Activated T-helper 17 cell treated with anti-CD3 and anti-CD28 coated beads, Interleukin-2, amount 50 U/mL, for 72 hours (primary cell): ENCODE measurements around the gene ZNRF3. TPM values are rescaled to one million over a fixed set of nuclear protein-coding genes. Genes with fewer than 3 reads are reported as not detected.
A peak's percentile ranks its signal among the peaks of the same experiment; 100 is the strongest.
"Not testable (repeated sequence)": the region's sequence is repeated elsewhere in the genome, so short reads cannot be mapped to it uniquely, and the experiment has no call there.

Source experiments
- ATAC-seq: fragments of 150-1000 bp; cut with Tn5 transposase; replicated peaks from 2 replicates; pipeline ENCODE4 v1.10.0; 2021; ENCODE audit warnings: mild to moderate bottlenecking, moderate library complexity
- H3K27ac Mint-ChIP-seq: one replicate; pipeline ENCODE4 v1.8.0; 2022; ENCODE audit warnings: mixed read lengths
- H3K27me3 Mint-ChIP-seq: one replicate; pipeline ENCODE4 v1.8.0; 2022; ENCODE audit warnings: mixed read lengths
- H3K36me3 Mint-ChIP-seq: one replicate; pipeline ENCODE4 v1.8.0; 2022; ENCODE audit warnings: low read depth, mild to moderate bottlenecking, mixed read lengths
- H3K4me1 Mint-ChIP-seq: one replicate; pipeline ENCODE4 v1.8.0; 2022; ENCODE audit warnings: mixed read lengths
- H3K4me3 Mint-ChIP-seq: one replicate; pipeline ENCODE4 v1.8.0; 2022; ENCODE audit warnings: mild to moderate bottlenecking, mixed read lengths
- H3K9me3 Mint-ChIP-seq: one replicate; pipeline ENCODE4 v1.8.0; 2022; ENCODE audit warnings: mixed read lengths
- total RNA-seq, 2 donors: library from RNA; stranded (reverse); gene quantifications; one replicate each; pipeline ENCODE4 v1.2.3, GENCODE V29; 2022

Gene ZNRF3
- total RNA-seq, 2 donors from 2014 or later = 0.26 to 0.43 TPM

- Mint-ChIP-seq H3K4me1 (peaks cover 18% of the 10 kb centered on the region), H3K27ac (peak overlapping the region; percentile 27), H3K27me3 (peaks cover 27% of the 10 kb centered on the region), H3K9me3 (no peaks in the 10 kb centered on the region), H3K4me3 (peak overlapping the region; percentile 15), H3K36me3 (peaks cover 8% of the 10 kb centered on the region)
- peak; percentile 91 for ATAC-seq
These were observed 24.1 kb downstream of the ZNRF3 start for GRCh38 chr22:28907311-28908008.

GRCh38 chr22:28908810-28909209 lies 25.4 kb downstream of the ZNRF3 start:
- Mint-ChIP-seq H3K4me1 (peaks cover 18% of the 10 kb centered on the region), H3K27me3 (peaks cover 32% of the 10 kb centered on the region), H3K27ac (peak overlapping the region; percentile 83), H3K4me3 (peak overlapping the region; percentile 50)
- not testable (repeated sequence) for H3K9me3 Mint-ChIP-seq, ATAC-seq, H3K36me3 Mint-ChIP-seq

- Mint-ChIP-seq H3K27me3 (peaks cover 28% of the 10 kb centered on the region), H3K27ac (peak overlapping the region; percentile 83), H3K9me3 (no peaks in the 10 kb centered on the region), H3K4me1 (peaks cover 18% of the 10 kb centered on the region), H3K4me3 (peak overlapping the region; percentile 50), H3K36me3 (peaks cover 8% of the 10 kb centered on the region)
- ATAC-seq = peak; percentile 76
These were observed 26.0 kb downstream of the ZNRF3 start for GRCh38 chr22:28909375-28909774.

- Mint-ChIP-seq H3K36me3 (peaks cover 8% of the 10 kb centered on the region), H3K27me3 (peaks cover 24% of the 10 kb centered on the region), H3K4me1 (peaks cover 18% of the 10 kb centered on the region), H3K4me3 (no peak overlapping the region), H3K9me3 (no peaks in the 10 kb centered on the region), H3K27ac (no peak overlapping the region)
- no peak for ATAC-seq
These were observed 27.4 kb downstream of the ZNRF3 start for GRCh38 chr22:28910569-28911303.

- no peak for ATAC-seq
- H3K4me3 Mint-ChIP-seq = no peak overlapping the region
- peaks cover 24% of the 10 kb centered on the region for H3K27me3 Mint-ChIP-seq
- peaks cover 18% of the 10 kb centered on the region for H3K4me1 Mint-ChIP-seq
- H3K36me3 Mint-ChIP-seq = peaks cover 8% of the 10 kb centered on the region
- no peaks in the 10 kb centered on the region for H3K9me3 Mint-ChIP-seq
- no peak overlapping the region for H3K27ac Mint-ChIP-seq
These were observed 27.9 kb downstream of the ZNRF3 start for GRCh38 chr22:28911304-28911690.

- ATAC-seq = no peak
- no peaks in the 10 kb centered on the region for H3K9me3 Mint-ChIP-seq
- H3K27ac Mint-ChIP-seq = no peak overlapping the region
- peaks cover 18% of the 10 kb centered on the region for H3K4me1 Mint-ChIP-seq
- H3K27me3 Mint-ChIP-seq = peaks cover 24% of the 10 kb centered on the region
- no peak overlapping the region for H3K4me3 Mint-ChIP-seq
- H3K36me3 Mint-ChIP-seq = peaks cover 8% of the 10 kb centered on the region
These were observed 28.7 kb downstream of the ZNRF3 start for GRCh38 chr22:28911777-28912669.

- Mint-ChIP-seq H3K27me3 (peaks cover 24% of the 10 kb centered on the region), H3K4me3 (no peak overlapping the region), H3K4me1 (peaks cover 3% of the 10 kb centered on the region), H3K36me3 (peaks cover 3% of the 10 kb centered on the region), H3K27ac (no peak overlapping the region), H3K9me3 (no peaks in the 10 kb centered on the region)
- no peak for ATAC-seq
These were observed 30.8 kb downstream of the ZNRF3 start for GRCh38 chr22:28914201-28914600.

GRCh38 chr22:28915969-28916368 lies 32.6 kb downstream of the ZNRF3 start:
- no peaks in the 10 kb centered on the region for H3K9me3 Mint-ChIP-seq
- H3K4me1 Mint-ChIP-seq = no peaks in the 10 kb centered on the region
- no peak for ATAC-seq
- H3K27ac Mint-ChIP-seq = no peak overlapping the region
- H3K27me3 Mint-ChIP-seq = peaks cover 18% of the 10 kb centered on the region
- no peaks in the 10 kb centered on the region for H3K36me3 Mint-ChIP-seq
- H3K4me3 Mint-ChIP-seq = no peak overlapping the region

GRCh38 chr22:28917747-28918549 lies 34.6 kb downstream of the ZNRF3 start:
- Mint-ChIP-seq H3K27ac (no peak overlapping the region), H3K9me3 (no peaks in the 10 kb centered on the region), H3K4me3 (no peak overlapping the region), H3K27me3 (peaks cover 15% of the 10 kb centered on the region), H3K4me1 (no peaks in the 10 kb centered on the region), H3K36me3 (no peaks in the 10 kb centered on the region)
- no peak for ATAC-seq

GRCh38 chr22:28918550-28919271 lies 35.3 kb downstream of the ZNRF3 start:
- no peaks in the 10 kb centered on the region for H3K36me3 Mint-ChIP-seq
- H3K4me3 Mint-ChIP-seq = no peak overlapping the region
- ATAC-seq = no peak
- no peak overlapping the region for H3K27ac Mint-ChIP-seq
- no peaks in the 10 kb centered on the region for H3K4me1 Mint-ChIP-seq
- H3K27me3 Mint-ChIP-seq = peaks cover 8% of the 10 kb centered on the region
- no peaks in the 10 kb centered on the region for H3K9me3 Mint-ChIP-seq

GRCh38 chr22:28920757-28921584 lies 37.6 kb downstream of the ZNRF3 start:
- H3K27me3 Mint-ChIP-seq = peaks cover 15% of the 10 kb centered on the region

GRCh38 chr22:28921585-28921879 lies 38.2 kb downstream of the ZNRF3 start:
- Mint-ChIP-seq H3K27ac (no peak overlapping the region), H3K4me1 (no peaks in the 10 kb centered on the region), H3K4me3 (no peak overlapping the region), H3K9me3 (no peaks in the 10 kb centered on the region), H3K27me3 (peaks cover 17% of the 10 kb centered on the region), H3K36me3 (no peaks in the 10 kb centered on the region)
- no peak for ATAC-seq

More at GRCh38 chr22:28920757-28921584, 37.6 kb downstream of the ZNRF3 start:
- no peak overlapping the region for H3K27ac Mint-ChIP-seq
- no peaks in the 10 kb centered on the region for H3K9me3 Mint-ChIP-seq
- no peak overlapping the region for H3K4me3 Mint-ChIP-seq
- H3K4me1 Mint-ChIP-seq = no peaks in the 10 kb centered on the region
- ATAC-seq = no peak
- no peaks in the 10 kb centered on the region for H3K36me3 Mint-ChIP-seq
